Nephron progenitor cell (in vitro differentiated cells): ENCODE data around the gene DGKI.

ENCODE experiments used
- DNase-seq: peaks from one replicate; pipeline ENCODE4 v3.0.0; 2021
- H3K27ac Mint-ChIP-seq: 2 replicates; pipeline ENCODE4 v1.8.0; 2021; ENCODE audit warnings: mild to moderate bottlenecking, moderate library complexity, mixed read lengths
- H3K27me3 Mint-ChIP-seq: 2 replicates; pipeline ENCODE4 v1.8.0; 2021; ENCODE audit warnings: mild to moderate bottlenecking, low read depth, mixed read lengths; ENCODE audit not compliant: poor library complexity
- H3K36me3 Mint-ChIP-seq: 2 replicates; pipeline ENCODE4 v1.8.0; 2021; ENCODE audit warnings: low read depth, mixed read lengths
- H3K4me1 Mint-ChIP-seq: 2 replicates; pipeline ENCODE4 v1.8.0; 2021; ENCODE audit warnings: mixed read lengths
- H3K4me3 Mint-ChIP-seq: 2 replicates; pipeline ENCODE4 v1.8.0; 2021; ENCODE audit warnings: mild to moderate bottlenecking, moderate library complexity, mixed read lengths
- H3K9me3 Mint-ChIP-seq: 2 replicates; pipeline ENCODE4 v1.8.0; 2021; ENCODE audit warnings: mild to moderate bottlenecking, moderate library complexity, mixed read lengths
- TF ChIP-seq, protein P1 (sequence below): fragments of 200-600 bp; sonication (generic); IDR thresholded peaks from 2 replicates; pipeline ENCODE4 v1.5.0; 2021; ENCODE audit warnings: antibody characterized with exemption

The DGKI gene

DNA sequence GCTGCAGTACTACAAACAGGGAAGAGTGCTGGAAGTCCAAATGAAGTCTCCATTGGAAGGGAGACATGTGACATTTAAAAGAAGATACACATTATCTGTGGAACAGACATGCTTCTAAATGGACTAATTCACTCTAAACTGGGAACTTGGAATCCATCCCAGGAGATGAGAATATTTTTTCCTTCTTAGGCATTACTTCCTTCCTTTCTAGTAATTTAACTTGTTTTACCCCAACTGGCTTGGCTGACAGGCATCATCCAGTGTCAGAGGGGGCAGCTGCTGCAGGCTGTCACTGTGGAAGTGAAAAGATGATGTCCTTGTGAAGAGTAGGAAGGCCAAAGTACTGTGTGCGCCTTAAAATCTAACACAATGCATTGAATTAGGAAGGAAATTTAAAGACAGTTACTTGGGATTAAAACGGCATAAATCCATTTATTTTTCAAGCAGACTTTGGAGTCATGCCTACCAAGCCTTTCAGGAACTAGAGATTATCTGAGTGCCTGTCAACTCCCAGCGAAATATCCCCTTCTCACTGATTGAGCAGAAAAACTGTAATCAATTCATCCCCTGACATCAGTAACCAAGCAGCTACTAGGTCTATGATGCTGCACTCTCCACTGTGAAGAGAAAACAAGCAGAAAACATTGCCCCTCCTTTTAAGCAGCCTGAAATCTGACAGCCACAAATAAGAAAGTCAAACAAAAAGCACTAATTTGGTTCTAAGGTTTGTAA lies 161.2 kb downstream of the DGKI start:
- no peaks in the 10 kb centered on the region for H3K4me1 Mint-ChIP-seq
- H3K36me3 Mint-ChIP-seq = no peaks in the 10 kb centered on the region
- TF ChIP-seq, protein P1, sequence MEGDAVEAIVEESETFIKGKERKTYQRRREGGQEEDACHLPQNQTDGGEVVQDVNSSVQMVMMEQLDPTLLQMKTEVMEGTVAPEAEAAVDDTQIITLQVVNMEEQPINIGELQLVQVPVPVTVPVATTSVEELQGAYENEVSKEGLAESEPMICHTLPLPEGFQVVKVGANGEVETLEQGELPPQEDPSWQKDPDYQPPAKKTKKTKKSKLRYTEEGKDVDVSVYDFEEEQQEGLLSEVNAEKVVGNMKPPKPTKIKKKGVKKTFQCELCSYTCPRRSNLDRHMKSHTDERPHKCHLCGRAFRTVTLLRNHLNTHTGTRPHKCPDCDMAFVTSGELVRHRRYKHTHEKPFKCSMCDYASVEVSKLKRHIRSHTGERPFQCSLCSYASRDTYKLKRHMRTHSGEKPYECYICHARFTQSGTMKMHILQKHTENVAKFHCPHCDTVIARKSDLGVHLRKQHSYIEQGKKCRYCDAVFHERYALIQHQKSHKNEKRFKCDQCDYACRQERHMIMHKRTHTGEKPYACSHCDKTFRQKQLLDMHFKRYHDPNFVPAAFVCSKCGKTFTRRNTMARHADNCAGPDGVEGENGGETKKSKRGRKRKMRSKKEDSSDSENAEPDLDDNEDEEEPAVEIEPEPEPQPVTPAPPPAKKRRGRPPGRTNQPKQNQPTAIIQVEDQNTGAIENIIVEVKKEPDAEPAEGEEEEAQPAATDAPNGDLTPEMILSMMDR = no peak
- no peak overlapping the region for H3K4me3 Mint-ChIP-seq
- H3K9me3 Mint-ChIP-seq = no peaks in the 10 kb centered on the region
- H3K27ac Mint-ChIP-seq = no peak overlapping the region
- H3K27me3 Mint-ChIP-seq = peaks cover 10% of the 10 kb centered on the region
- no peak for DNase-seq

DNA sequence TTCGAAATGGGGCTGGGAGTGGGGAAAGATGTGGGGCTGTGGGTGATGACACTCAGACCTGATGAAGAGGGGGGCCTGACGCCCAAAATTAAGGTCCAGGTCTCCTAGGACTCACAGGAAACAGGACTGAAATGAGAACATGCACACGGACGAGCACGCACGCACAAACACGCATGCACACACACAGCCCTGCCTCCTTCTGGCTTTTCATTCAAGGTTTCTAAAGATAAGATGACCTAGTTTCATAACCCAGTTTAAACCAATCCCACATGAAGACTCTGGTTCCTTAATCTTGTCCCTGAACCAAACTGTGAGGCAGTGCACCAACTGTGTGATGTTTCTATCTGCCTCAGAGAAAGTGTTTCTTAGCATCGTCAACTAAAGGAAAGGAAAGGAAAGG lies 162.0 kb downstream of the DGKI start:
- Mint-ChIP-seq H3K4me1 (no peaks in the 10 kb centered on the region), H3K9me3 (no peaks in the 10 kb centered on the region), H3K27ac (peak overlapping the region; percentile 51), H3K27me3 (peaks cover 10% of the 10 kb centered on the region), H3K36me3 (no peaks in the 10 kb centered on the region), H3K4me3 (no peak overlapping the region)
- TF ChIP-seq, protein P1 = no peak
- no peak for DNase-seq

DNA sequence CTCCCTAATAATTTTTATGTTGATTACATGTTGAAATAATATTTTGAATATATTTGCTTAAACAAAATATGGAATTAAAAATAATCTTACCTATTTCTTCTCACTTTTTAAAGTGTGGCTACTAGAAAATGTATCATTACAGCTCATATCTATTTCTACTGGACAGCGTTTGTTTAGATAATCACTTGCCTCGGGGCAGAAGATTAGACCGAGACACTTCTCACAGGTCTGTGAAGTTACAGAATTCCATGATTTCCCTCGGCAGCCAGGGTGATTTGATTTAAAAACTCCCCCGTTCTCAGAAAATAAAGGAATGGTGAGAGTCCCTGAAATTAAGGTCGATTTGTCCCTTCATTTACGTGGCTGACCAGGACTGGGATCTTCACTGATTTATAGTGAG lies 162.5 kb downstream of the DGKI start:
- DNase-seq = no peak
- Mint-ChIP-seq H3K4me1 (no peaks in the 10 kb centered on the region), H3K9me3 (no peaks in the 10 kb centered on the region), H3K27ac (peak overlapping the region; percentile 51), H3K36me3 (no peaks in the 10 kb centered on the region), H3K27me3 (peaks cover 10% of the 10 kb centered on the region), H3K4me3 (no peak overlapping the region)
- TF ChIP-seq, protein P1 = no peak

DNA sequence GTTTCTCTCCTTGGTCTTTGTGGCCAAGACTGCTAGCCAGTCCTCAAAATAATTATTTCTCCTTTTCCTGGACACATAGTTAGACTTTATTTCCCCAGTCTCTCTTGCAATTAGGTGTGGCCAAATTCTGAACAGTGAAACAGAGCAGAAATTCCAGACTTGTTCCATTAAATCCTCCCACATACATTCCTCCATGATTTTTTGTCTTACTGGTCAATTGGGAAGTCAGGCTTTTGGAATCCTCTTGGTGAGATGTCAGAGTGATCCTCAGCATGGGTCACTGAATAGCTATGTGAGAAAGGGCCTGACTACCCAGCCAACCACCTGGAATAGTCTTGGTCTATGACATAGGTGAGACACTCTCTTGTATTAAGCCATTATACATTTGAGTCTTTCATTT lies 164.2 kb downstream of the DGKI start:
- no peak overlapping the region for H3K4me3 Mint-ChIP-seq
- no peak overlapping the region for H3K27ac Mint-ChIP-seq
- TF ChIP-seq, protein P1 = no peak
- DNase-seq = no peak
- no peaks in the 10 kb centered on the region for H3K4me1 Mint-ChIP-seq
- peaks cover 15% of the 10 kb centered on the region for H3K27me3 Mint-ChIP-seq
- no peaks in the 10 kb centered on the region for H3K9me3 Mint-ChIP-seq
- H3K36me3 Mint-ChIP-seq = no peaks in the 10 kb centered on the region

DNA sequence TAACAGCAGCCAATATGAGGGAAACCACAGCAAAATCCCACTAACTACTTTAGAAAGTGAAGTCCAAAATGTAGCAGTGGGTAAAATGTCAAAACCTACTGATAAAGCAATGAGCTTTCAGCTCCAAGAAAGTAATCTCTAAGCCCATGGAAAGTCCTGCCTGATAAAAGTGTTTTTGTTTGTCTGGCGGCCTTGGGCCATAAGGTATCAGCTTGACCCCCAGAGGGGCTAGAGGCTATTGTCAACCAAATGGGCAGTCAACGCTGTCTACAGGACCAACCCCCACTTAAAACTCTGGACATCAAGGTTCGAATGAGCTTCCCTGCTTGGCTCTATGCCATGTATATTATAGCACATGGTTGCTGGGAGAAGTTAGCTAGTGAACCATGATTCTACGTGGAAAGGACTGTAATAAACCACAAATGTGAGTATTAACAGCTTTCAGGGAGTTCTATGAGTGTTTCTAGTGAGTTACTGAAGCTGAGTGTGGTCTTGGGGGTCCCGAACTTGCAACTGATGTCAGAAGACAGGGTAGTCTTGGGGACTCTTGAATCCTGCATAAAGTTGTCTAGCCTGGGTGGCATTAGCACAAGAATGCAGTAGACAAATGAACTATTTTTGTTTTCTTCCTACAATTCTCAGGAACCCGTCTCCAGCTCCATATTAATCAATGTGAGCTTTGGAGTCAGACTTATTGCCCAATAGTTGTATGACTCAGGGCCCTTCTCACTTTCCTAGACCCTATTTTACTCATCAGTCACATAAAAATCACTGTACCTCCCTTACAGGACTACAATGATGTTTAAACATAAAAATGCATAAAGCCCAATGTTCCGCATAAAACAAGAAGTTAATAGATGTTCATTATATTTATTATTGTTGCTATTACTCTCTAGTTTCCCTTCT lies 164.9 kb downstream of the DGKI start:
- no peak overlapping the region for H3K4me3 Mint-ChIP-seq
- DNase-seq = no peak

More for the DNA sequence above, 164.9 kb downstream of the DGKI start:
- Mint-ChIP-seq H3K9me3 (no peaks in the 10 kb centered on the region), H3K27ac (no peak overlapping the region), H3K27me3 (peaks cover 15% of the 10 kb centered on the region), H3K4me1 (no peaks in the 10 kb centered on the region), H3K36me3 (no peaks in the 10 kb centered on the region)
- TF ChIP-seq, protein P1 = no peak
